ENCODE data around the gene JUN. TPM values are rescaled to one million over a fixed set of nuclear protein-coding genes. Genes with fewer than 3 reads are reported as not detected.

The JUN gene
- total RNA-seq, 4 donors from 2014 or later, result 93.8 to 589 (median 205) TPM

DNA sequence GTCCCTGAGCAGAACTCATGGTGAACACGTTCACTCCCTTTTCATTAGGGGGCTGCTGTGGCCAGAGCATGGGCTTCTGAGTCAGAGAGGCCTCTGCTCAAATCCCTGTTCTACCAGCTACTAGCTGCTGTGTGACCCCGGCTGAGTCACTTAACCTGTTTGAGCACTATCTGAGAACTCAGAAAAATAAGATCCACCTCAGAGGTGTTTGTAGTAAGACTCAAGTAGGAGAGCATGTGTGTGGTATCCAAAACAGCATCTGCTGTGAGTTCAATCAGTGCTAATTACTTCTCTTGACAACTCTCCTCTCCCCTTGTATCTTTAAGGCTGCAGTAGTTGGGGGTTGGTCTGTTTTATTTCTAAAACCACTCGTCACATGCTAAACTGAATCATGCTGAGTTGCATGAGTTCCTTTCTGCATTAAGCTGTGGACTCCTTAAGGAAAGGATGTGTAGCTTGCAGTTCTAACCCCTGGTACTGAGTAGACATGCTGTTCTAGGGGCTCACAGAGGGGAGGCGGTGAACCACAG lies 39.7 kb upstream of the JUN start:
- no peak for DNase-seq (ENCODE audit: low spot score in 2 of 2)
- intact Hi-C loops (cut with DNase I; ENCODE audit: low total_unique reads), result no loop called here
- TF ChIP-seq, protein P1, sequence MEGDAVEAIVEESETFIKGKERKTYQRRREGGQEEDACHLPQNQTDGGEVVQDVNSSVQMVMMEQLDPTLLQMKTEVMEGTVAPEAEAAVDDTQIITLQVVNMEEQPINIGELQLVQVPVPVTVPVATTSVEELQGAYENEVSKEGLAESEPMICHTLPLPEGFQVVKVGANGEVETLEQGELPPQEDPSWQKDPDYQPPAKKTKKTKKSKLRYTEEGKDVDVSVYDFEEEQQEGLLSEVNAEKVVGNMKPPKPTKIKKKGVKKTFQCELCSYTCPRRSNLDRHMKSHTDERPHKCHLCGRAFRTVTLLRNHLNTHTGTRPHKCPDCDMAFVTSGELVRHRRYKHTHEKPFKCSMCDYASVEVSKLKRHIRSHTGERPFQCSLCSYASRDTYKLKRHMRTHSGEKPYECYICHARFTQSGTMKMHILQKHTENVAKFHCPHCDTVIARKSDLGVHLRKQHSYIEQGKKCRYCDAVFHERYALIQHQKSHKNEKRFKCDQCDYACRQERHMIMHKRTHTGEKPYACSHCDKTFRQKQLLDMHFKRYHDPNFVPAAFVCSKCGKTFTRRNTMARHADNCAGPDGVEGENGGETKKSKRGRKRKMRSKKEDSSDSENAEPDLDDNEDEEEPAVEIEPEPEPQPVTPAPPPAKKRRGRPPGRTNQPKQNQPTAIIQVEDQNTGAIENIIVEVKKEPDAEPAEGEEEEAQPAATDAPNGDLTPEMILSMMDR (IDR thresholded peaks at IDR 0.05), result no peak
- no peak for TF ChIP-seq POLR2A (IDR thresholded peaks at IDR 0.05)
- H3K4me3 ChIP-seq (ENCODE audit: low read depth, poor library complexity, severe bottlenecking), result no peak overlapping the region
- 64 to 69% methylated on average over 4 of the region's 4 CpGs for WGBS, 2 donors

DNA sequence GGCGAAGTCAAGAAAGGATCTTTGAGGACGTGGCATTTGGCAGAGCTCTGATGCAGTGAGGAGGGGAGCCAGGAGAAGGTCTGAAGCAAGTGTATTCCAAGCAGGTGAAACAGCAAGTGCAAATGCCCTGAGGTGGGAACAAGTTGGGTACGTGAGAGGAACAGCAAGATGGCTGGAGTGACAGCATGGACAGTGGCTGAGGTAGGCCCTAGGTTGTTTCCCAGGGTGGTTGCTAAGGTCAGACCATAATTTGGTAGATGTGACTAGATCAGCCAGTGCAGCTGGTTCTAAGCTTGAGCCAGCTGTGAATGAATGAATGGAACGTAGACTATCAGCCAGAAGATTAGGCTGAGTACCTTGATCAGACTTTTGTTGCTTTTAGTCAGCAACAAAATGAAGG lies 37.5 kb upstream of the JUN start:
- WGBS, 2 donors, result 76 to 83% methylated on average over 4 of the region's 4 CpGs
- intact Hi-C loops (cut with DNase I; ENCODE audit: low total_unique reads), result no loop called here
- DNase-seq (ENCODE audit: low spot score in 2 of 2), result no peak
- H3K4me3 ChIP-seq (ENCODE audit: low read depth, poor library complexity, severe bottlenecking), result no peak overlapping the region
- no peak for TF ChIP-seq POLR2A (IDR thresholded peaks at IDR 0.05)

DNA sequence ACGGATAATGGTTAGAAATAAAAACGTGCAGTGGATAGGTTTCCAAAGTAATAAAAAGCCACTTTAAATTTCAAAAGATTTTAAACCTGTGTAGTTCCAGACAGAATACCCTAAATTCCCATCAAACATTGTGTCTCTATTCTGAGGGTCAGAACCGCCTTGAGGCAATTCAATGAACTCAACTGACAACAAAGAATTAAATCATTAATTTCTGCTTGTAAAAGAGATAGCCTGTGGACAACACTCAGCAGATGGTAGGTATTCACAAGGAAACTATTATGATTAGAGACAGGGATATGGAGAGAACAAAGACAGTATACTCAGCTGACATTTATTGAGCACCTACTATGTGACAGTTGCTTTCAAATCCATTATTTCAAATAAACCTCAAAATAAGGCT lies 35.1 kb upstream of the JUN start:
- no peak overlapping the region for H3K4me3 ChIP-seq (ENCODE audit: low read depth, poor library complexity, severe bottlenecking)
- WGBS, 2 donors, result 75 to 81% methylated on average over 3 of the region's 3 CpGs
- intact Hi-C loops (cut with DNase I; ENCODE audit: low total_unique reads), result no loop called here
- no peak for DNase-seq (ENCODE audit: low spot score in 2 of 2)
- TF ChIP-seq POLR2A (IDR thresholded peaks at IDR 0.05), result no peak
- TF ChIP-seq, protein P1 (IDR thresholded peaks at IDR 0.05), result no peak

DNA sequence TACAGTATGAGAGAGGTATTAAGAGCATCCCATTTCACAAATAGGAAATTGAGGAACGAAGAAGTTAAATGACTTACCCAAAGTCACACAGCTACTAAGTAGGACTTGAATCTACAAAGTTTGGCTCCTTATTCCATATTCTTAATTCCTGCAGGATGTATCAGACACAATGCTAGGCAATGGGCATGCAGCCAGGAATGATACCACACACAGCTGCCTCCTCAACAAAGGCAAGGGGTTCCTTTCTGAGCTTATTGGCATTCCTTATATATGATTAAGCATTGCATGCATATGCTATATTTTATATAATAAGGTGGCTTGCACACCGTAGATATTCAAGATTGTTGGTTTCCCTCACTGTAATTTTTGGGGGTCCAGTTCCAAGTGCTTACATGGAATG lies 34.2 kb upstream of the JUN start:
- no peak for DNase-seq (ENCODE audit: low spot score in 2 of 2)
- TF ChIP-seq, protein P1 (IDR thresholded peaks at IDR 0.05), result no peak
- TF ChIP-seq POLR2A (IDR thresholded peaks at IDR 0.05), result no peak
- H3K4me3 ChIP-seq (ENCODE audit: low read depth, poor library complexity, severe bottlenecking), result no peak overlapping the region
- intact Hi-C loops (cut with DNase I; ENCODE audit: low total_unique reads), result no loop called here
- WGBS, 2 donors, result 76 to 94% methylated on average over 2 of the region's 2 CpGs

DNA sequence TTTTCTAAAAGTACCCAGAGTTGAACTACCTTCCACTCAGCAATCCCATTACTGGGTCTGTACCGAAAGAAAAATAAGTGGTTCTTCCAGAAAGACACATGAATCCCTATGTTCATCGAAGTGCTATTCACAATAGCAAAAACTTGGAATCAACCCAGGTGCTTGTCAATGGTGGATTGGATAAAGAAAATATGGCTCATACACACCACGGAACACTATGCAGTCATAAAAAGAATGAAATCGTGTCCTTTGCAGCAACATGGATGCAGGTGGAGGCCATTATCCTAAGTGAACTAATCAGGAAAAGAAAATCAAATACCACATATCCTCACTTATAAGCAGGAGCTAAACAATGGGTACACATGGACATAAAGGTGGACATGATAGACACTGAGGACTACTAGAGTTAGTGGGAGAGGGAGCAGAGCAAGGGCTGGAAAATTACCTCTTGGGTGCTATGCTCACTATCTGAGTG lies 32.9 kb upstream of the JUN start:
- no peak for TF ChIP-seq POLR2A (IDR thresholded peaks at IDR 0.05)
- TF ChIP-seq, protein P1 (IDR thresholded peaks at IDR 0.05), result no peak
- DNase-seq (ENCODE audit: low spot score in 2 of 2), result no peak
- no peak overlapping the region for H3K4me3 ChIP-seq (ENCODE audit: low read depth, poor library complexity, severe bottlenecking)
- WGBS, 2 donors, result 10 to 12% methylated on average over 4 of the region's 4 CpGs
- intact Hi-C loops (cut with DNase I; ENCODE audit: low total_unique reads), result no loop called here

GRCh38 chr1:58816072-58816746 lies 32.4 kb upstream of the JUN start:
- TF ChIP-seq, protein P1 (IDR thresholded peaks at IDR 0.05), result no peak
- no peak for TF ChIP-seq POLR2A (IDR thresholded peaks at IDR 0.05)
- intact Hi-C loops (cut with DNase I; ENCODE audit: low total_unique reads), result no loop called here
- DNase-seq (ENCODE audit: low spot score in 2 of 2), result peak; percentile 85 to 97
- 0 to 1% methylated on average over 37 to 47 of the region's 49 CpGs for WGBS, 2 donors
- H3K4me3 ChIP-seq (ENCODE audit: low read depth, poor library complexity, severe bottlenecking), result peak overlapping the region; percentile 57
